ENCODE measurements around the gene OCA2. TPM values are rescaled to one million over a fixed set of nuclear protein-coding genes. Genes with fewer than 3 reads are reported as not detected.

OCA2 gene
- total RNA-seq, 4 donors from 2014 or later = 7.0 to 53.1 (median 20.4) TPM

- no peaks in the 10 kb centered on the region for H3K27me3 ChIP-seq
Observed at GRCh38 chr15:28129231-28129848, 30.2 kb upstream of the OCA2 start.

GRCh38 chr15:28128031-28128430 lies 28.9 kb upstream of the OCA2 start:
- DNase-seq (ENCODE audit: low spot score in 2 of 2) = no peak
- H3K36me3 ChIP-seq = peaks cover 41% of the 10 kb centered on the region

More at GRCh38 chr15:28129231-28129848, 30.2 kb upstream of the OCA2 start:
- TF ChIP-seq CTCF (IDR thresholded peaks at IDR 0.05) (no peak), EP300 (IDR thresholded peaks at IDR 0.05) (no peak), POLR2AphosphoS5 (IDR thresholded peaks at IDR 0.05) (no peak), POLR2A (IDR thresholded peaks at IDR 0.05) (no peak)
- 86% methylated on average over 5 of the region's 9 CpGs for WGBS
- Histone ChIP-seq H3K4me3 (no peak overlapping the region), H3K27ac (no peak overlapping the region), H3K9me3 (no peaks in the 10 kb centered on the region), H3K36me3 (peaks cover 43% of the 10 kb centered on the region), H3K4me1 (no peaks in the 10 kb centered on the region)
- DNase-seq (ENCODE audit: low spot score in 2 of 2) = no peak

GRCh38 chr15:28127036-28127435 lies 27.9 kb upstream of the OCA2 start:
- H3K27ac ChIP-seq = no peak overlapping the region
- DNase-seq (ENCODE audit: low spot score in 2 of 2) = no peak
- TF ChIP-seq POLR2A (IDR thresholded peaks at IDR 0.05) (no peak), EP300 (IDR thresholded peaks at IDR 0.05) (no peak), POLR2AphosphoS5 (IDR thresholded peaks at IDR 0.05) (no peak), CTCF (IDR thresholded peaks at IDR 0.05) (no peak)

More at GRCh38 chr15:28128031-28128430, 28.9 kb upstream of the OCA2 start:
- TF ChIP-seq POLR2AphosphoS5 (IDR thresholded peaks at IDR 0.05) (no peak), EP300 (IDR thresholded peaks at IDR 0.05) (no peak), POLR2A (IDR thresholded peaks at IDR 0.05) (no peak)
- whole genome bisulfite sequencing = 79% methylated on average over 11 of the region's 11 CpGs
- H3K4me1 ChIP-seq = peaks cover 6% of the 10 kb centered on the region
- H3K27ac ChIP-seq = no peak overlapping the region
- no peak overlapping the region for H3K4me3 ChIP-seq
- no peaks in the 10 kb centered on the region for H3K27me3 ChIP-seq
- H3K9me3 ChIP-seq = no peaks in the 10 kb centered on the region

GRCh38 chr15:28125673-28126651 lies 26.8 kb upstream of the OCA2 start:
- H3K4me1 ChIP-seq = peaks cover 7% of the 10 kb centered on the region
- H3K4me3 ChIP-seq = no peak overlapping the region
- 69% methylated on average over 17 of the region's 17 CpGs for WGBS
- TF ChIP-seq POLR2AphosphoS5 (IDR thresholded peaks at IDR 0.05) (no peak), EP300 (IDR thresholded peaks at IDR 0.05) (no peak), CTCF (IDR thresholded peaks at IDR 0.05) (peak; percentile 6 to 52), POLR2A (IDR thresholded peaks at IDR 0.05) (no peak)
- no peaks in the 10 kb centered on the region for H3K27me3 ChIP-seq
- peaks cover 37% of the 10 kb centered on the region for H3K36me3 ChIP-seq
- no peak overlapping the region for H3K27ac ChIP-seq
- no peaks in the 10 kb centered on the region for H3K9me3 ChIP-seq
- DNase-seq (ENCODE audit: low spot score in 2 of 2) = peak in 1 of 2 donors; percentile 66

More at GRCh38 chr15:28127036-28127435, 27.9 kb upstream of the OCA2 start:
- Histone ChIP-seq H3K9me3 (no peaks in the 10 kb centered on the region), H3K4me1 (peaks cover 7% of the 10 kb centered on the region), H3K36me3 (peaks cover 39% of the 10 kb centered on the region), H3K27me3 (no peaks in the 10 kb centered on the region), H3K4me3 (no peak overlapping the region)
- WGBS = 77% methylated on average over 11 of the region's 11 CpGs

GRCh38 chr15:28124841-28125240 lies 25.7 kb upstream of the OCA2 start:
- TF ChIP-seq POLR2A (IDR thresholded peaks at IDR 0.05) (no peak), CTCF (IDR thresholded peaks at IDR 0.05) (no peak), POLR2AphosphoS5 (IDR thresholded peaks at IDR 0.05) (no peak), EP300 (IDR thresholded peaks at IDR 0.05) (no peak)
- Histone ChIP-seq H3K27ac (no peak overlapping the region), H3K4me1 (peaks cover 7% of the 10 kb centered on the region), H3K4me3 (no peak overlapping the region), H3K36me3 (peaks cover 38% of the 10 kb centered on the region), H3K9me3 (no peaks in the 10 kb centered on the region), H3K27me3 (no peaks in the 10 kb centered on the region)
- DNase-seq (ENCODE audit: low spot score in 2 of 2) = peak in 1 of 2 donors; percentile 60
- WGBS = 90% methylated on average over 2 of the region's 10 CpGs
